HG03439 (cell line): ENCODE results near the gene ZNF521.

ENCODE experiments used
- ATAC-seq: cut with Tn5 transposase; IDR thresholded peaks from one replicate; pipeline ENCODE4 v1.9.1; 2021; ENCODE audit warnings: mild to moderate bottlenecking, moderate library complexity; ENCODE audit not compliant: unreplicated experiment

ZNF521 gene

GRCh38 chr18:25080211-25080610 lies 271.8 kb downstream of the ZNF521 start:
- ATAC-seq = no peak

GRCh38 chr18:25077944-25078723 lies 273.8 kb downstream of the ZNF521 start:
- ATAC-seq = no peak

GRCh38 chr18:25077038-25077943 lies 274.7 kb downstream of the ZNF521 start:
- no peak for ATAC-seq

- ATAC-seq = no peak
These were observed 276.2 kb downstream of the ZNF521 start for GRCh38 chr18:25075783-25076182.

- no peak for ATAC-seq
These were observed 276.6 kb downstream of the ZNF521 start for GRCh38 chr18:25075331-25075730.

- no peak for ATAC-seq
These were observed 277.0 kb downstream of the ZNF521 start for GRCh38 chr18:25074925-25075324.

- ATAC-seq = no peak
These were observed 279.8 kb downstream of the ZNF521 start for GRCh38 chr18:25072205-25072604.

- ATAC-seq = no peak
These were observed 284.5 kb downstream of the ZNF521 start for GRCh38 chr18:25067275-25068025.

- ATAC-seq = no peak
These were observed 285.4 kb downstream of the ZNF521 start for GRCh38 chr18:25066516-25066915.

GRCh38 chr18:25062720-25063119 lies 289.2 kb downstream of the ZNF521 start:
- ATAC-seq = no peak

GRCh38 chr18:25061395-25061794 lies 290.6 kb downstream of the ZNF521 start:
- ATAC-seq = no peak

GRCh38 chr18:25058521-25058920 lies 293.4 kb downstream of the ZNF521 start:
- ATAC-seq = no peak

GRCh38 chr18:25057491-25058050 lies 294.4 kb downstream of the ZNF521 start:
- ATAC-seq = no peak

- ATAC-seq = no peak
These were observed 295.5 kb downstream of the ZNF521 start for GRCh38 chr18:25056429-25056828.

GRCh38 chr18:25055076-25055475 lies 296.9 kb downstream of the ZNF521 start:
- ATAC-seq = no peak

GRCh38 chr18:25053466-25053865 lies 298.5 kb downstream of the ZNF521 start:
- no peak for ATAC-seq

- no peak for ATAC-seq
These were observed 299.4 kb downstream of the ZNF521 start for GRCh38 chr18:25052511-25052921.

GRCh38 chr18:25050605-25051004 lies 301.4 kb downstream of the ZNF521 start:
- ATAC-seq = no peak

GRCh38 chr18:25047983-25048382 lies 304.0 kb downstream of the ZNF521 start:
- ATAC-seq = no peak

GRCh38 chr18:25047421-25047820 lies 304.5 kb downstream of the ZNF521 start:
- no peak for ATAC-seq

- no peak for ATAC-seq
These were observed 307.3 kb downstream of the ZNF521 start for GRCh38 chr18:25044694-25045093.
